Amniotic epithelial cell (primary cell): ENCODE data around the gene AP5Z1.

ENCODE experiments used
- DNase-seq: peaks from one replicate; pipeline ENCODE4 v3.0.0-alpha.2; 2010; ENCODE audit warnings: low read depth

AP5Z1 gene

GRCh38 chr7:4803397-4804241, 28.2 kb downstream of the AP5Z1 start:
- DNase-seq = no peak

GRCh38 chr7:4805110-4805983, 29.9 kb downstream of the AP5Z1 start:
- no peak for DNase-seq

- no peak for DNase-seq
Measured at GRCh38 chr7:4805984-4806300, 30.5 kb downstream of the AP5Z1 start.

- DNase-seq = no peak
Measured at GRCh38 chr7:4806983-4807597, 31.7 kb downstream of the AP5Z1 start.

GRCh38 chr7:4807598-4808016, 32.2 kb downstream of the AP5Z1 start:
- no peak for DNase-seq

- DNase-seq = no peak
Measured at GRCh38 chr7:4808026-4808425, 32.6 kb downstream of the AP5Z1 start.

GRCh38 chr7:4808565-4808964, 33.1 kb downstream of the AP5Z1 start:
- DNase-seq = no peak

- DNase-seq = no peak
Measured at GRCh38 chr7:4809091-4809591, 33.7 kb downstream of the AP5Z1 start.

GRCh38 chr7:4809666-4810065, 34.2 kb downstream of the AP5Z1 start:
- no peak for DNase-seq

- no peak for DNase-seq
Measured at GRCh38 chr7:4814433-4814832, 39.0 kb downstream of the AP5Z1 start.

GRCh38 chr7:4815121-4815520, 39.7 kb downstream of the AP5Z1 start:
- DNase-seq = no peak

GRCh38 chr7:4815609-4816418, 40.4 kb downstream of the AP5Z1 start:
- no peak for DNase-seq

- no peak for DNase-seq
Measured at GRCh38 chr7:4816419-4817080, 41.1 kb downstream of the AP5Z1 start.

GRCh38 chr7:4817178-4817901, 41.9 kb downstream of the AP5Z1 start:
- no peak for DNase-seq

GRCh38 chr7:4818000-4818794, 42.8 kb downstream of the AP5Z1 start:
- no peak for DNase-seq

GRCh38 chr7:4819560-4820404, 44.4 kb downstream of the AP5Z1 start:
- DNase-seq = no peak

GRCh38 chr7:4820405-4820966, 45.1 kb downstream of the AP5Z1 start:
- DNase-seq = no peak

- DNase-seq = no peak
Measured at GRCh38 chr7:4820967-4821471, 45.6 kb downstream of the AP5Z1 start.
